PC-9 (cell line): ENCODE measurements around the gene SP140L.

ENCODE experiments used
- CTCF ChIP-seq: fragments of 200-600 bp; sonication (generic); conservative IDR thresholded peaks from 2 replicates; pipeline ENCODE4 v1.6.1; 2017; ENCODE audit warnings: mixed run types, antibody characterized with exemption, mild to moderate bottlenecking, moderate library complexity
- EZH2 ChIP-seq: fragments of 200-600 bp; sonication (generic); IDR thresholded peaks from 2 replicates; pipeline ENCODE4 v1.8.0; 2017; ENCODE audit warnings: antibody characterized with exemption, low read depth

GRCh38 chr2:230412371-230412711 lies 85.3 kb downstream of the SP140L start:
- no peak for TF ChIP-seq CTCF
- no peak for TF ChIP-seq EZH2
